GM21529 (cell line): Measurements from ENCODE around the gene AP1AR.

Experiments used
- ATAC-seq: cut with Tn5 transposase; IDR thresholded peaks from one replicate; pipeline ENCODE4 v1.9.1; 2021; ENCODE audit not compliant: unreplicated experiment

The AP1AR gene

GRCh38 chr4:112222219-112222955 is 9.2 kb upstream of the AP1AR start:
- ATAC-seq: no peak

- ATAC-seq: no peak
These were observed 6.4 kb upstream of the AP1AR start for GRCh38 chr4:112225157-112225556.

- ATAC-seq: peak; percentile 84
These were observed 458 bp upstream of the AP1AR start for GRCh38 chr4:112230879-112231778.

GRCh38 chr4:112234952-112235609 is 3.5 kb downstream of the AP1AR start:
- ATAC-seq: no peak

GRCh38 chr4:112236040-112236439 is 4.5 kb downstream of the AP1AR start:
- no peak for ATAC-seq

- ATAC-seq: no peak
These were observed 7.2 kb downstream of the AP1AR start for GRCh38 chr4:112238833-112239232.

- ATAC-seq: no peak
These were observed 13.8 kb downstream of the AP1AR start for GRCh38 chr4:112245383-112245782.

GRCh38 chr4:112247021-112247420 is 15.4 kb downstream of the AP1AR start:
- no peak for ATAC-seq

- no peak for ATAC-seq
These were observed 19.5 kb downstream of the AP1AR start for GRCh38 chr4:112251019-112251643.

- no peak for ATAC-seq
These were observed 20.6 kb downstream of the AP1AR start for GRCh38 chr4:112252234-112252633.

- peak; percentile 75 for ATAC-seq
These were observed 21.9 kb downstream of the AP1AR start for GRCh38 chr4:112253382-112254000.

GRCh38 chr4:112257098-112257497 is 25.5 kb downstream of the AP1AR start:
- ATAC-seq: no peak

GRCh38 chr4:112266823-112267222 is 35.2 kb downstream of the AP1AR start:
- ATAC-seq: no peak

GRCh38 chr4:112270051-112270450 is 38.5 kb downstream of the AP1AR start:
- ATAC-seq: no peak

- ATAC-seq: no peak
These were observed 39.2 kb downstream of the AP1AR start for GRCh38 chr4:112270640-112271421.

- ATAC-seq: no peak
These were observed 40.7 kb downstream of the AP1AR start for GRCh38 chr4:112272292-112272691.

- no peak for ATAC-seq
These were observed 43.4 kb downstream of the AP1AR start for GRCh38 chr4:112274959-112275358.

- ATAC-seq: no peak
These were observed 44.5 kb downstream of the AP1AR start for GRCh38 chr4:112276113-112276512.

- ATAC-seq: no peak
These were observed 45.6 kb downstream of the AP1AR start for GRCh38 chr4:112277220-112277619.
